HS-27A (cell line): ENCODE measurements around the gene ITCH.
"Not testable (repeated sequence)": the region's sequence is repeated elsewhere in the genome, so short reads cannot be mapped to it uniquely, and the experiment has no call there.

Source experiments
- DNase-seq: peaks from one replicate; pipeline ENCODE4 v3.0.0-alpha.2; 2012; ENCODE audit warnings: low read depth, missing footprints

Gene ITCH

DNA sequence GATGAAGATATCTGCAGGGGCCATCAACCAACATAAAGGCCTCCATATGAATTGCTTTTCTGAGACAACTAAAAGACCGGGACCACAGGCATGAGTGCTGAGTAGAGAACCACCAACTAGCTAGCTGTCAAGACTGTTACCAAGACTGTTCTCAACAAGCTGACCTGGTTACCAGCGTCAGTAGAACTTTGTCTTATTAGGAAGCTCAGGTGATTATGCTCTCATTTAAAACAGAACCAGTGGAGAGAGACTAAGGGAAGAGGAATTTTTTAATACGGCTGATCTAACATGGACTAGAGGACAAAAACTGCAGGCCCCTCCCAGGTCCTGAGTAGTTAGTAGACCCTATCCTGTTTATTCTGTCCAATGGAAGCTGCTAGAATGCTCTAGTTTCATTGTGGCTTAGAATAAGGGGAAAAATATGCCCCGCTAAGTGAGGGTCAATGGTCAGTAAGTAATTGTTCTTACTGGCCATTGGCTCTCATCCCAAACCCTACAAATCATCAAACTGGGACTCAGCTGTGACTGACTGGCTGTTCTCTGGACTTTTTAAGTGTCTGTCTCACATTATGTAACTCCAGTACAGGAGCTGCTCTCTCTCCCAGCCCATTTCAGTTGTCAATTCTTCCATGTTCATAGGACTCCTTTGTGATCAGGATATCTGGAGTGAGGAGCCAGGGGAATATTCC is 149.3 kb downstream of the ITCH start:
- no peak for DNase-seq

- DNase-seq: no peak
These were observed 149.9 kb downstream of the ITCH start for GRCh38 chr20:34512955-34513419.

GRCh38 chr20:34514034-34514433 is 151.0 kb downstream of the ITCH start:
- DNase-seq: not testable (repeated sequence)

GRCh38 chr20:34514897-34515483 is 151.9 kb downstream of the ITCH start:
- DNase-seq: no peak

DNA sequence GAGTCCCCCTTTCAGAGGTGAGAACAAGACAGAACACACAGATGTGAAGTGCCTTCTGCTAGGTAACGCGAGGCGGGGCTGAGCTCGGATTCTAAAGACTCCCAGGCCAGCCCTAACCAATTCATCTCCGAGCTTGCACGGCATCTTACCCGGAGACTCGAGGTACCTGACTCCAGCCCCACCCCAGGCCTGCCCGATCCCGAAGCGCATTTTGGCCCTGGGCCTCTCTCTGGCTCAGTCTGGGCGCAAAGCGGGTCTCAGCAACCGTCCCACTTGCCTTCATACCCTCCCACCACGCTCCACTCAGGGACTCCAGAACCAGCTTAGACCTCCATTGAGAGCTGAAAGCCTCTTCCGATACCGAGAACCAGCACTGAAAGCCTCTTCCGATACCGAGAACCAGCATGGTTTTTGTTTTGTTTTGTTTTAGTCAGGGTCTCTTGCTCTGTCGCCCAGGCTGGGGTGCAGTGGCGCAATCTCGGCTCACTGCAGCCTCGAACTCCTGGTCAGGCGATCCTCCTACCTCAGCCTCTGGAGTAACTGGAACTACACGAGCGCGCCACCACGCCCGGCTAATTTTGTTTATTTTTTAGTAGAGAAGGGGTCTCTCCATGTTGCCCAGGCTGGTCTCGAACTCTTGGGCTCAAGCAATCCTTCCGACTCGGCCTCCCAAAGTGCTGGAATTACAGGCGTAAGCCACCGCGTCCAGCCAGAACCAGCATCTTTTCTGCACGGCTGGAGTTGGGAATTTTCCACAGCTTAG is 152.6 kb downstream of the ITCH start:
- no peak for DNase-seq

GRCh38 chr20:34516247-34517113 is 153.4 kb downstream of the ITCH start, which contains the start of gene DYNLRB1:
Gene DYNLRB1, plus strand, starts transcription at chr20:34516422. Its CDS starts 37 bp downstream, at chr20:34516459.
- DNase-seq: peak; percentile 94

DNA sequence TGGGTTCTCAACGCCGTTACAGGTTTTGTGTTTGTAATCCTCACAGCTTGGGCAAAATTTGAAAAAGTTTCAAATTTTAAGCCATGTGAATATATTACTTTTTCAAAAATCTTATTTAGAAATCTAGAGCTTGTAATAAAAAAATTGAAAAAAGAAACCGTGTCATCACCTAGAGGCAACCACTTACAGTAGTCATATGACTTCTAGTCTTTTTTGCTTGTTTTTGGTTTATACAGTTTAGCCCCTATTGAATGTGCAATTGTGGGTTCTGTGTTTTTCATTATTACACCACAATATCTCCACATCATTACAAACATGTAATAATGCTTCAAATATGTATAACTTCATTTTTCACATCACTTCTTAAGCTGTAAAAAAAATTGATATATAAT is 154.0 kb downstream of the ITCH start:
- DNase-seq: no peak

GRCh38 chr20:34518863-34519262 is 155.8 kb downstream of the ITCH start:
- DNase-seq: not testable (repeated sequence)

DNA sequence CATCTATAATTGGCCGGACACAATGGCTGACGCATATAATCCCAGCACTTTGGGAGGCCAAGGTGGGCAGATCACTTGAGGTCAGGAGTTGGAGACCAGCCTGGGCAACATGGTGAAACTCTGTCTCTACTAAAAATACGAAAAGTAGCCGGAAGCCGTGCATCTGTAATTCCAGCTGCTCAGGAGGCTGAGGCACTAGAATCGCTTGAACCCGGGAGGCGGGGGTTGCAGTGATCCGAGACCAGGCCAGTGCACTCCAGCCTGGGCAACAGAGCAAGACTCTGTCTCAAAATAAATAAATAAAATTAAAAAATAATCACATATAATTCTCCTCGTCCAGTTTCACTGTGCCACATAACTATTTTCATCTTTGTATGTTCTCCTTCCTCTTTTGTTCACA is 156.8 kb downstream of the ITCH start:
- DNase-seq: not testable (repeated sequence)

GRCh38 chr20:34522969-34523871 is 160.1 kb downstream of the ITCH start:
- DNase-seq: peak; percentile 52

- DNase-seq: no peak
These were observed 161.4 kb downstream of the ITCH start for GRCh38 chr20:34524426-34524825.

GRCh38 chr20:34525342-34525708 is 162.3 kb downstream of the ITCH start:
- no peak for DNase-seq

DNA sequence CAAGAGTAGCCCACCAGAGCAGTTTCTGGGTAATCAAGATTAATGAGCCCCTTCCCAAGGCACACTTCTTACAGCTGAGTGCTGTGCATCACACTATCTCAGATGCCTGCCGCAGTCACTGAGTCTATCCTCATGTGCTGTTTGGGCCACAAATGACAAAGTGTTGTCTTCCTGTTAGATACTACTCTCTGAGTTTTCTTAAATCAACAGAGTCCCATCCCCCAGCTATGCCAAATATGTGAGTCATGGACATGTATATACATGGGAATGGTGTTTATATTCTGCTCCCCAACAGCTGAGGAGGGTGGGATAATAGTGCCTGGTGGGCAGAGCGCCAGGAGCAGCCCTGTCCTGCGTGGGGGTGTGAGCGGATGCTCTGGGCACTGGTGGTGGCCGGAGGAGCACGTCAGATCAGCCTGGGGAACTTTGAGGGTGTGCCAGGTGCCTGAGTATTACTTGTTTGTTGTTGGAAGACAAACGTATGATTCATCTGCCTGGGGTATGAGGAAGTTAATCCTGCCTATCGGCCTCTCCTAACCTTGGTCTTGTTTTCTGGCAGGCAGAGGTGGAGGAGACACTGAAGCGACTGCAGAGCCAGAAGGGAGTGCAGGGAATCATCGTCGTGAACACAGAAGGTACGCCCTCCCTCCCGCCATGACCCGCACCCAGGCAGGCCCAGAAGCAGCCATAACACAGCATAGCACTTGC is 162.8 kb downstream of the ITCH start:
- DNase-seq: peak; percentile 99

DNA sequence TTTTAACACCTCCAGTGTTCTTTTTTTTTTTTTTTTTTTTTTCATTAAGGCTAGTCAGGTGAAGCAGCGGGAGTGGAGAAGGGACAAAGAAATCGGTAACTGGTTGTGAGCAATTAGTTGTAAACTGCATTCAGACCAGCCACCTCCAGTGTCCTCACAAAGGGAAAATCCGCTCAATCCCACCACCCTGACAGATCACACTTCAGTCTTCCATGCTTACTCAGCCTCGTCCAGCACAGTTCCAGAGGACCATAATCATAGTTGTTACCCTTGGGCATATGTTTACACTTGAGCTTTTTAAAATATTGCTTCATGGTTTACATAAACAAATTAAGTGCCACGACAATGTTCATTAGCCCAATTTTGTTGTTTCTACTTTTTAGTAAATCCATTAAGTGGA is 163.4 kb downstream of the ITCH start:
- DNase-seq: no peak

DNA sequence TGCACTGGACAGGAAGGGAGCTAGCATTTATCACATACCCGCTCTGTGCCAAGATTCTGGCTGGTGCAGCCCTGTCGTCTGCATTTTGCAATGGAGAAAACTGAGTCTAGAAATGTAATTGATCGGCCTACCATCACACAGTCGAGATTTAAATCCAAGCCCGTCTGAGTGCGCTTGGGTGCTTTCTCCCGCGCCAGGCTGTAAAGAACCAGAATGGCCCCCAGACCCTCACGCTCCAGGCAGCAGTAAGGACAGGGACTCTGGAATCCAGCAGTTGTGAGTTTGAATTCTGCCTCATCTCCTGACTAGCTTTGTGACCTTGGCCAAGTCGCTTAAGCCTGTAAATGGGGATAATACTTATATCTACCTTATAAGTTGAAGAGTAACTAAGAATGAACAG is 163.9 kb downstream of the ITCH start:
- no peak for DNase-seq

- DNase-seq: no peak
These were observed 165.8 kb downstream of the ITCH start for GRCh38 chr20:34528921-34529297.

- DNase-seq: no peak
These were observed 166.7 kb downstream of the ITCH start for GRCh38 chr20:34529742-34530141.

- no peak for DNase-seq
These were observed 167.3 kb downstream of the ITCH start for GRCh38 chr20:34530342-34530741.

DNA sequence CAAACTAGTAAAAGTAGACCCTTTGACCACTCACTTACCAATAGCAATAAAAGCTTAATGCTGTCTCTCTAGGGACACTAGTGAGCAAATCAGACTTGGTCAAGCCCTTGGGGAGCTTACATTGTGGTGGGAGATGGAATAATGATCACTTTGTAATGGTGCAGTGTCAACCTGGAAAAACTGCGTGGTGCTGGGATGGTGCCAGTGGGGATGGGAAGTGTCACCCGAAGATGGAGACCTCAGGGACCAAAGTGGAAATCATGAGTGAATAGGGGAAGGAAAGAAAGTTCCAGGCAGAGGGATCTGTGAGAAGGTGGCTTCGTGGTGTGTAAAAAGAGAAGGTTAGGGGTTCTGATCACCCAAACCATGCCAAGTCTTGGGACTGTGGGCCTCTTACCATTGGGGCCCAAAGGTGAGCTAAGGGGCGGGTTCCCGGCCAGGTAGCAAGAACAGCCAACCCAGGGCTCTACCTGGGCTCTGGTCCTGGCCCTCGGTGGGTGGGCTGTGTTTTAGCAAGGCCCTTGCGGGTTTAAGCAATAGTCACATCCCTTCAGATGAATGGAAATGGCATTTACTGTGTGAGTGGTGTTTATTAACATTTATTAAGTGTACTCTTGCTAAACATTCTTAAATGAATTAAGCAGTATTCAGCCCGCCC is 168.7 kb downstream of the ITCH start:
- no peak for DNase-seq

DNA sequence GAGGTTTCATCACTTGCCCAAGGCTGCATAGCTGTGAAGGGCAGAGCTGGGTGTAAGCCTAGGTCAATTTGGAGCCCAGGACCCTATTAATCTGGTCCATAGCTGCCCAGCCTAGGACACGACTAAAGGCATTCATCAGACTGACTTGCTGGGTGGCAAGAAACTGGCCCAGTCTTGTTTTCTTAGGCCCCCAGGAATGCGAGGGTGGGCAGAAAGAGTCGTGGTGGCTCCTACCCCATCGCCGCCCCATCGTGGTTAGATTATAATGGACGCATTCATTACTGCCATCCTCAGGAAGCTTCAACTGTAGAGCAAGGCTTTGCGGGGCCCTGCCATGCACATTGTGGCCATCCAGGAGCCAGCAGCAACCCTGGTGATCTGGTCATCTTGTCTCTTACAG is 169.2 kb downstream of the ITCH start:
- no peak for DNase-seq
